Upper lobe of left lung (tissue), 4 donors: ENCODE data around the gene CNIH4.

Experiments
- CTCF ChIP-seq, 6 experiments: fragments of 450-650 bp in 4 of 6; fragments of 200-600 bp in 2 of 6; sonication (generic) in 2 of 6; IDR thresholded peaks; one replicate each; pipeline ENCODE4 v1.5.1; 2016 to 2019; ENCODE audit warnings: antibody characterized with exemption in 6 of 6
- POLR2A ChIP-seq, 4 donors: fragments of 450-650 bp; IDR thresholded peaks; one replicate each; pipeline ENCODE4 v1.5.1; 2016 to 2017; ENCODE audit warnings: antibody characterized with exemption in 4 of 4, mild to moderate bottlenecking in 2 of 4
- POLR2AphosphoS5 ChIP-seq, 2 donors: sonication (generic); formaldehyde crosslinking; IDR thresholded peaks; one replicate each; pipeline ENCODE4 v1.5.1; 2017; ENCODE audit warnings: antibody characterized with exemption in 2 of 2

- TF ChIP-seq CTCF (IDR thresholded peaks at IDR 0.05) (no peak), POLR2A (IDR thresholded peaks at IDR 0.05) (no peak), POLR2AphosphoS5 (IDR thresholded peaks at IDR 0.05) (no peak)
Measured at GRCh38 chr1:224407571-224408293, 51.1 kb downstream of the CNIH4 start.
